C4-2B (cell line): Measurements from ENCODE around the gene RRP1B.
"Not testable (repeated sequence)": the region's sequence is repeated elsewhere in the genome, so short reads cannot be mapped to it uniquely, and the experiment has no call there.

Source experiments
- H3K27ac ChIP-seq: fragments of 450-650 bp; 2 replicates; pipeline ENCODE4 v1.5.1; 2017
- CTCF ChIP-seq: fragments of 450-650 bp; conservative IDR thresholded peaks from 2 replicates; pipeline ENCODE4 v1.5.1; 2017; ENCODE audit warnings: mild to moderate bottlenecking
- ZFX ChIP-seq: fragments of 450-650 bp; IDR thresholded peaks from 2 replicates; pipeline ENCODE4 v1.6.1; 2017

Gene RRP1B

GRCh38 chr21:43659136-43660000 is at the start of gene RRP1B, which contains the start of gene HSF2BP:
RRP1B (plus strand) TSS chr21:43659560; CDS start chr21:43659665, 105 bp downstream.
HSF2BP (minus strand) TSS chr21:43659488; CDS start chr21:43658096, 1,392 bp downstream.
- H3K27ac ChIP-seq, result peak within 1 kb of the TSS; percentile 86
- TF ChIP-seq CTCF (no peak; the same call in 1 of the 2 replicates), ZFX (peak; percentile 78)

GRCh38 chr21:43611598-43612369 is 47.6 kb upstream of the RRP1B start:
- H3K27ac ChIP-seq, result no peak overlapping the region
- TF ChIP-seq CTCF (peak; percentile 85), ZFX (no peak)

- H3K27ac ChIP-seq, result no peak overlapping the region
- no peak for TF ChIP-seq CTCF
- TF ChIP-seq ZFX, result no peak
Observed at GRCh38 chr21:43613755-43614638, 45.4 kb upstream of the RRP1B start.

GRCh38 chr21:43614839-43615238 is 44.5 kb upstream of the RRP1B start:
- TF ChIP-seq CTCF (no peak), ZFX (no peak)
- no peak overlapping the region for H3K27ac ChIP-seq

- H3K27ac ChIP-seq, result not testable (repeated sequence)
Observed at GRCh38 chr21:43616861-43617260, 42.5 kb upstream of the RRP1B start.

- no peak overlapping the region for H3K27ac ChIP-seq
- TF ChIP-seq CTCF (no peak), ZFX (no peak)
Observed at GRCh38 chr21:43618940-43619339, 40.4 kb upstream of the RRP1B start.

- H3K27ac ChIP-seq, result no peak overlapping the region
- TF ChIP-seq CTCF (no peak), ZFX (no peak)
Observed at GRCh38 chr21:43619344-43619743, 40.0 kb upstream of the RRP1B start.
